GM19395 (cell line): ENCODE measurements around the gene ARHGEF11.
A peak's percentile ranks its signal among the peaks of the same experiment; 100 is the strongest.

Source experiments
- ATAC-seq: cut with Tn5 transposase; IDR thresholded peaks from one replicate; pipeline ENCODE4 v1.9.1; 2021; ENCODE audit warnings: mild to moderate bottlenecking, moderate library complexity; ENCODE audit not compliant: unreplicated experiment

ARHGEF11 gene

GRCh38 chr1:156898161-156898566 lies 147.4 kb downstream of the ARHGEF11 start:
- no peak for ATAC-seq

- ATAC-seq = no peak
Measured at GRCh38 chr1:156897078-156897825, 148.3 kb downstream of the ARHGEF11 start.

GRCh38 chr1:156896490-156897033 lies 149.0 kb downstream of the ARHGEF11 start:
- no peak for ATAC-seq

GRCh38 chr1:156895927-156896326 lies 149.6 kb downstream of the ARHGEF11 start:
- no peak for ATAC-seq

GRCh38 chr1:156895455-156895812 lies 150.1 kb downstream of the ARHGEF11 start:
- no peak for ATAC-seq

GRCh38 chr1:156894711-156895454 lies 150.7 kb downstream of the ARHGEF11 start:
- no peak for ATAC-seq

GRCh38 chr1:156894001-156894400 lies 151.5 kb downstream of the ARHGEF11 start:
- no peak for ATAC-seq

- ATAC-seq = no peak
Measured at GRCh38 chr1:156893048-156893953, 152.2 kb downstream of the ARHGEF11 start, which contains the start of gene PEAR1. Gene PEAR1 (plus strand): TSS chr1:156893718. CDS start chr1:156903927, 10,209 bp downstream.

GRCh38 chr1:156892190-156893047 lies 153.1 kb downstream of the ARHGEF11 start:
- peak; percentile 87 for ATAC-seq

- no peak for ATAC-seq
Measured at GRCh38 chr1:156889802-156890580, 155.6 kb downstream of the ARHGEF11 start.

- ATAC-seq = no peak
Measured at GRCh38 chr1:156887734-156888133, 157.8 kb downstream of the ARHGEF11 start.

- no peak for ATAC-seq
Measured at GRCh38 chr1:156887317-156887716, 158.2 kb downstream of the ARHGEF11 start.

- no peak for ATAC-seq
Measured at GRCh38 chr1:156886583-156887281, 158.8 kb downstream of the ARHGEF11 start.

GRCh38 chr1:156885880-156886355 lies 159.6 kb downstream of the ARHGEF11 start:
- no peak for ATAC-seq

- no peak for ATAC-seq
Measured at GRCh38 chr1:156885314-156885713, 160.2 kb downstream of the ARHGEF11 start.
